Astrocyte of the spinal cord (primary cell): Measurements from ENCODE around the gene USF2.

Experiments used
- DNase-seq: peaks from one replicate; pipeline ENCODE4 v3.0.0; 2011; ENCODE audit warnings: low read depth, low spot score
- H3K4me3 ChIP-seq: 2 replicates; pipeline ENCODE4 v1.5.1; 2011; ENCODE audit warnings: low read depth, mild to moderate bottlenecking, low read length, moderate library complexity
- CTCF ChIP-seq: IDR thresholded peaks from 2 replicates; pipeline ENCODE4 v1.5.1; 2012; ENCODE audit warnings: low read depth, mild to moderate bottlenecking, low read length, inconsistent platforms
- in situ Hi-C: cut with HindIII; loops from 2 replicates; pipeline ENCODE4 v1.10.0; 2017; ENCODE audit warnings: low sequenced_read_pairs

Gene USF2

GRCh38 chr19:35247526-35248309 is 21.0 kb upstream of the USF2 start:
- DNase-seq, result no peak
- TF ChIP-seq CTCF, result peak; percentile 6
- H3K4me3 ChIP-seq, result no peak overlapping the region
- in situ Hi-C loops, result no loop called here

GRCh38 chr19:35248310-35249145 is 20.2 kb upstream of the USF2 start, which contains the start of gene LSR:
TSS of gene LSR (plus strand) at chr19:35249002. CDS start at chr19:35249023, 21 bp downstream.
- in situ Hi-C loops, result no loop called here
- H3K4me3 ChIP-seq, result no peak within 1 kb of the TSS
- no peak for TF ChIP-seq CTCF
- DNase-seq, result no peak

- in situ Hi-C loops, result no loop called here
- no peak overlapping the region for H3K4me3 ChIP-seq
- DNase-seq, result no peak
- no peak for TF ChIP-seq CTCF
Measured at GRCh38 chr19:35249146-35249847, 19.5 kb upstream of the USF2 start.

DNA sequence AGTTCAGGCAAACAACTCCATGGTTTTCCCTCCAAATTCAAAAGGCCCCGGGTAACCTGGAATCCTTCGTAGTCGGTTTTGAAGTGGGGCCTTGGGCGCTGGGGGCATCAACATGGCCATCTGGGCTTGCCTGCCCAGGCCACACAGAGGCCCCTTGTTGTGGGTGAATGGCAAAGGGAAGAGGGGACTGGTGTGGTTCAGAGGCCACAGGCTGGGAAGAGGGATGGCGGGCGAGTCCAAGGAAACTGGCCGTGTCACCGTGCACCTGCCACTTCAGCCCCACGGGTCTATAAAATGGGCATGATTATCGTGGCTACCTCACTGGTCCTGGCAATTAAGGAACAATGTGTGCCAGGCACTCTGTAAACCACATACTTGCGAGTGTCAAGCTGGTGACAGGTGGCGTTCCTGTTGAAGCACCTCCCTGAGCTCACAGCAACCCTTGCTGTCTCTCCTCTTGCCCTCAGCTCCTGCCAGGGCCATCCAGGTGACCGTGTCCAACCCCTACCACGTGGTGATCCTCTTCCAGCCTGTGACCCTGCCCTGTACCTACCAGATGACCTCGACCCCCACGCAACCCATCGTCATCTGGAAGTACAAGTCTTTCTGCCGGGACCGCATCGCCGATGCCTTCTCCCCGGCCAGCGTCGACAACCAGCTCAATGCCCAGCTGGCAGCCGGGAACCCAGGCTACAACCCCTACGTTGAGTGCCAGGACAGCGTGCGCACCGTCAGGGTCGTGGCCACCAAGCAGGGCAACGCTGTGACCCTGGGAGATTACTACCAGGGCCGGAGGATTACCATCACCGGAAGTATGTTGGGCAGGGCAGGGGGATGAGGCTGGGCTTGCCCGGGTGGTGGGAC is 18.7 kb upstream of the USF2 start:
- TF ChIP-seq CTCF, result no peak
- in situ Hi-C loops, result no loop called here
- no peak overlapping the region for H3K4me3 ChIP-seq
- no peak for DNase-seq

GRCh38 chr19:35251456-35251855 is 17.3 kb upstream of the USF2 start:
- TF ChIP-seq CTCF, result no peak
- H3K4me3 ChIP-seq, result no peak overlapping the region
- DNase-seq, result no peak
- in situ Hi-C loops, result no loop called here
